ENCODE results near the gene CAPN15.

CAPN15 gene

DNA sequence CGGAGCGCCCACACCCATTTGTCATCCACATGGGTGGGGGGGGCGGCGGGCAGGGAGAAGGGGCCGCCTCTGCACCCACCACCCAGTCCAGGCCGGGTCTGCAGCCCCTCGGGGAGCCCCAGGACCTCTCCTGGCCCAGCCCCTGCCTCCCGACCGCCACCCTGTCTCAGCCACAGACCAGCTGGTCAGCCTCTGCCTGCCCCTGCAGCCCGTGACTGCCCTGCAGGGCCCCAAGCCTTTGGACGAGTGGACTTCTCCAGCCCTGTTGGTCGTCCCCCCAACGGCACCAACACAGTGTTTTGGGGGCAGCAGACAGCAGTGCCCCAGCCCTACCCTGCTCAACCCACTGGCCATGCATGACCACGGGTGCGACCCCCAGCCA, 33.9 kb downstream of the CAPN15 start:
- Histone ChIP-seq H3K4me3 (ENCODE audit: low read length) (no peak overlapping the region), H3K27ac (ENCODE audit: low read length) (no peak overlapping the region), H3K9ac (ENCODE audit: low read depth, low read length) (no peak overlapping the region), H3K36me3 (ENCODE audit: insufficient read depth, low read depth, low read length) (no peaks in the 10 kb centered on the region), H3K4me1 (ENCODE audit: insufficient read depth, low read length) (peaks cover 1% of the 10 kb centered on the region; the same call in 1 of the 2 replicates), H3K9me3 (ENCODE audit: insufficient read depth, low read depth, low read length) (no peaks in the 10 kb centered on the region), H3K27me3 (ENCODE audit: insufficient read depth, low read length) (peaks cover 49% of the 10 kb centered on the region)

DNA sequence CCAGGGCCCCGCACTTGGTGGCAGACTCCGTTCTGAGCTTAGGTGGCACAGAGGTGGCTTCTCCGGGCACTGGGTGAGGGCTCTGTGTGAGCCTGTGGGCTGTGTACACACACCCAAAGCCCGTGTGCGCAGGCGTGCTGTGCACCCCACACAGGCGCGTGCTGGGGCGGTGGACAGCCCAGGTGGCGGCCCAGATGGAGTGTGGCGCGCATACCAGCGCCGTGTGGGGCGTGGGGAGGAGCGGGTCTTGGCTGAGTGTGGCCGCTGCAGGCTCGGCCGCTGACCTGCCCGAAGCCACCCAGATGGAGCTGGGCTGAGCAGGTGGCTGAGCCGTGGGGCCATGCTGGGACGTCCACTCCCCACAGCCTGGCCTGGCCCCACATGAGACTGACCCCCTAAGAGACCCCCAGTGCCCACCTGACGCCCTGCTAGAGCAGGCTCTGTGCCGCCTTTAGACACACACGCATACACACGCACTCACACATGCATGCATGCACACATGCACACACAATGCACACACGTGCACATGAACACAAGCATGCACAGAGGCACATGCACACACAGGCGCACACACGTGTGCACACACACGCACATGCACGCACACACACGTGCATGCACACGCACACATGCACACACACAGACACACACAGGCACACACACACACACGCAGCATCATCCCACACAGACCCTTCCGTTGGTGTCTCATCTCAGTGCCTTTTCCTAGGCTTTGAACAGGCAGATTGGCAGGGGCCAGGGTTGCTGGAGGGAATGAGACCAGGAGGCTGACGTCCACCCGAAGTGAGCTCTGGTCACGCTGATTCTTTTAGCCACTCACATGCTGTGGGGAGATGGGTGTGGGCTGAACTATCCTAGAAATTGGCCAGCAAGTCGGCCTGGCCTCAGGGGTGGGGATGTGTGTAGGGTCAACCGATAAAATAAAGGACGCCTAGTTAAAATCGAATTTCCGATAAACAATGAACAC, 34.7 kb downstream of the CAPN15 start:
- Histone ChIP-seq H3K9ac (ENCODE audit: low read depth, low read length) (no peak overlapping the region), H3K4me1 (ENCODE audit: insufficient read depth, low read length) (peaks cover 4% of the 10 kb centered on the region; the same call in 1 of the 2 replicates), H3K27me3 (ENCODE audit: insufficient read depth, low read length) (peaks cover 49% of the 10 kb centered on the region), H3K27ac (ENCODE audit: low read length) (no peak overlapping the region), H3K4me3 (ENCODE audit: low read length) (no peak overlapping the region), H3K36me3 (ENCODE audit: insufficient read depth, low read depth, low read length) (no peaks in the 10 kb centered on the region), H3K9me3 (ENCODE audit: insufficient read depth, low read depth, low read length) (no peaks in the 10 kb centered on the region)

GRCh38 chr16:563072-563644, 35.6 kb downstream of the CAPN15 start:
- Histone ChIP-seq H3K9me3 (ENCODE audit: insufficient read depth, low read depth, low read length) (no peaks in the 10 kb centered on the region), H3K27ac (ENCODE audit: low read length) (no peak overlapping the region), H3K4me1 (ENCODE audit: insufficient read depth, low read length) (peaks cover 4% of the 10 kb centered on the region; the same call in 1 of the 2 replicates), H3K9ac (ENCODE audit: low read depth, low read length) (no peak overlapping the region), H3K27me3 (ENCODE audit: insufficient read depth, low read length) (peaks cover 45% of the 10 kb centered on the region), H3K4me3 (ENCODE audit: low read length) (no peak overlapping the region), H3K36me3 (ENCODE audit: insufficient read depth, low read depth, low read length) (no peaks in the 10 kb centered on the region)

DNA sequence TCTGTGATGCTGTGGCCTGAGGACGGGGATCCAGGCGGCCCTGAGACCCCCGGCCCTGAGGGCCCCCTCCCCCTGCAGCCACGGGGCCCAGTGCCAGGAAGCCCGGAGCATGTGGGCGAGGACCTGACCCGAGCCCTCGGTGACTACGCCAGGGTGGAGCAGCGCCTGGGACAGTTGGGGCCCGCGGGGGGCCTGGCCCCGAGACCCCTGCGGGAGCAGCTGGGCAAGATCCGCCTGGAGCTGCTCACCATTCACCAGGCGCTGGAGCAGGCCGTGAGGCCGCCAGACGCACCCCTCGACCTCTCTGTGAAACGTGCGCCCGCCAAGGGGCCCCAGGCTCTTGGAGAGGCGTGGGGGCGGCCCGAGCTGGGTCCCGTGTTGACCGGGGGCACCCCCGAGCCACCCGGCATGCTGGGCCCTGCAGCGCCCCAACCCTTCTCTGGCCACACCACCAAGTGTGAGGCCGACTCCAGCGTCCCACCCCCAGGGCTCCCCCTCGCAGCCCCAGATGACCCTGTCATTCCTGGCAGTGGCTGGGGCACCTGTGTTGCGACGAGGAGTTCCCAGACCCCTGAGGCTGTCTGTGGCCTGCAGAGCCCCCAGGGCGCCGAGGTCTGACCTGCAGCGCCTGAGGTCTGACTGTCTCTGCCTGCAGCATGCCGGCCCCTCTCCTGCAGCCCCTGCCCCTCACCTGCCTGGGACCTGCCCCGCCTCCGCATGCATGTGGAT, 37.3 kb downstream of the CAPN15 start:
- no peak overlapping the region for H3K4me3 ChIP-seq (ENCODE audit: low read length)
- H3K27ac ChIP-seq (ENCODE audit: low read length) = no peak overlapping the region
- H3K4me1 ChIP-seq (ENCODE audit: insufficient read depth, low read length) = peaks cover 6% of the 10 kb centered on the region; the same call in 1 of the 2 replicates
- H3K36me3 ChIP-seq (ENCODE audit: insufficient read depth, low read depth, low read length) = no peaks in the 10 kb centered on the region
- no peaks in the 10 kb centered on the region for H3K9me3 ChIP-seq (ENCODE audit: insufficient read depth, low read depth, low read length)
- H3K9ac ChIP-seq (ENCODE audit: low read depth, low read length) = no peak overlapping the region
- H3K27me3 ChIP-seq (ENCODE audit: insufficient read depth, low read length) = peaks cover 28% of the 10 kb centered on the region

- H3K27me3 ChIP-seq (ENCODE audit: insufficient read depth, low read length) = peaks cover 22% of the 10 kb centered on the region
- H3K9ac ChIP-seq (ENCODE audit: low read depth, low read length) = no peak overlapping the region
- no peak overlapping the region for H3K4me3 ChIP-seq (ENCODE audit: low read length)
- no peaks in the 10 kb centered on the region for H3K9me3 ChIP-seq (ENCODE audit: insufficient read depth, low read depth, low read length)
- H3K36me3 ChIP-seq (ENCODE audit: insufficient read depth, low read depth, low read length) = no peaks in the 10 kb centered on the region
- no peak overlapping the region for H3K27ac ChIP-seq (ENCODE audit: low read length)
- H3K4me1 ChIP-seq (ENCODE audit: insufficient read depth, low read length) = peaks cover 6% of the 10 kb centered on the region; the same call in 1 of the 2 replicates
Measured at GRCh38 chr16:565419-566330, 38.2 kb downstream of the CAPN15 start.

- H3K4me3 ChIP-seq (ENCODE audit: low read length) = peak within 1 kb of the TSS; percentile 33; the same call in 1 of the 2 replicates
- H3K27me3 ChIP-seq (ENCODE audit: insufficient read depth, low read length) = peaks cover 12% of the 10 kb centered on the region
- peak within 1 kb of the TSS; percentile 48; the same call in 1 of the 2 replicates for H3K9ac ChIP-seq (ENCODE audit: low read depth, low read length)
- H3K9me3 ChIP-seq (ENCODE audit: insufficient read depth, low read depth, low read length) = no peaks in the 10 kb centered on the region
- peak within 1 kb of the TSS; percentile 24 for H3K27ac ChIP-seq (ENCODE audit: low read length)
- H3K4me1 ChIP-seq (ENCODE audit: insufficient read depth, low read length) = peaks cover 6% of the 10 kb centered on the region; the same call in 1 of the 2 replicates
- H3K36me3 ChIP-seq (ENCODE audit: insufficient read depth, low read depth, low read length) = no peaks in the 10 kb centered on the region
Measured at GRCh38 chr16:566475-567372, 39.2 kb downstream of the CAPN15 start, which contains the start of gene NHLRC4. TSS of gene NHLRC4 (plus strand) at chr16:567005. CDS start at chr16:568048, 1,043 bp downstream.

- H3K4me1 ChIP-seq (ENCODE audit: insufficient read depth, low read length) = peaks cover 6% of the 10 kb centered on the region; the same call in 1 of the 2 replicates
- H3K36me3 ChIP-seq (ENCODE audit: insufficient read depth, low read depth, low read length) = no peaks in the 10 kb centered on the region
- no peak overlapping the region for H3K27ac ChIP-seq (ENCODE audit: low read length)
- H3K27me3 ChIP-seq (ENCODE audit: insufficient read depth, low read length) = peaks cover 3% of the 10 kb centered on the region
- H3K9me3 ChIP-seq (ENCODE audit: insufficient read depth, low read depth, low read length) = no peaks in the 10 kb centered on the region
- no peak overlapping the region for H3K9ac ChIP-seq (ENCODE audit: low read depth, low read length)
- H3K4me3 ChIP-seq (ENCODE audit: low read length) = no peak overlapping the region
Measured at GRCh38 chr16:567373-568256, 40.1 kb downstream of the CAPN15 start.

DNA sequence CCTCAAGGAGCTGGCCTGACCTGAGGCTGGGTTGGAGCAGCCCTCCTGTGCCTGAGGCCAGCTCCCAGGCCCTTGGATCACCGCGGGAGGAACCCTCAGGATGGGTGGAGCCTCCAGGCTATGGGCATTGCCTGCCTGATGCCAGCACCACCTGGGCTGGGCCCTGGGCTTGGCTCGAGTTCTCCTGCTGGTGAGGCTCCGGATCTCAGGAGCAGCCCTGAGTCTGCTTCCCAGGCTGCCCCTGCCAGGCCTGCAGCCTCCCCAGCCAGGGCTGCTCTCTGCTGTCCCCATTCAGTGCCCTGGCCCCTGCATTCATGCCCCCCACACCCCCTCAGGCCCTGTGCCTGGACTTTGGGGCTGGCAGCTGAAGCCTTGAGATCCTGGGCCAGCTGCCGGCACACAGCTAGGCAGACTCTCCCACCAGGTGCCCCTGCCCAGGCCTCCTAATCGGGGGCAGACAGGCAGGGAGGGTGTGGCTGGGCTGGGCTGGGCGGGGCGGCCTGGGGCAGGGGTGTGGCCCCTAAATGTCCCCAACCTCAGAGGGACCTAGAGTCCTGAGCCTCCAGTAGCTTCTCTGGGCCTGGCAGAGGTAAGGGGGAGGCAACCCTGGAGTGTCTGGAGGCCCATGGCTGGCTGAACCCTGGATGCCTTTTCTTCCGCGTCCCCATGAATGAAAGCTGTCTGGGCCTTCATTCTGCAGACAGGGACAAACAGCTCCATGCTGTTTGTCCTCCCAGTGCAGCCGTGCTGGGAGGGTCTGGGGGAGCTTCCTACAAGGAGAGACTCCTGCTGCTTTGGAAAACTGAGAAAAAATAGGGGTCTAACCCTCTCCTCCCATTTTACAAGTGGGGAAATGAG, 41.1 kb downstream of the CAPN15 start:
- Histone ChIP-seq H3K4me1 (ENCODE audit: insufficient read depth, low read length) (peaks cover 6% of the 10 kb centered on the region; the same call in 1 of the 2 replicates), H3K9me3 (ENCODE audit: insufficient read depth, low read depth, low read length) (no peaks in the 10 kb centered on the region), H3K27ac (ENCODE audit: low read length) (no peak overlapping the region), H3K36me3 (ENCODE audit: insufficient read depth, low read depth, low read length) (no peaks in the 10 kb centered on the region), H3K27me3 (ENCODE audit: insufficient read depth, low read length) (no peaks in the 10 kb centered on the region), H3K4me3 (ENCODE audit: low read length) (peak overlapping the region; percentile 74), H3K9ac (ENCODE audit: low read depth, low read length) (peak overlapping the region; percentile 80; the same call in 1 of the 2 replicates)

Data from iPS-20b (cell line).